Activated naive CD8-positive, alpha-beta T cell treated with anti-CD3 and anti-CD28 coated beads, Interleukin-2, amount 50 U/mL, for 16 hours (primary cell): Measurements from ENCODE around the gene CHD9.

Experiments
- DNase-seq: peaks from one replicate; pipeline ENCODE4 v3.0.0-alpha.2; 2020; ENCODE audit warnings: low read depth, low spot score

CHD9 gene

GRCh38 chr16:53187775-53188174 is 133.0 kb downstream of the CHD9 start:
- no peak for DNase-seq

- no peak for DNase-seq
Observed at GRCh38 chr16:53191413-53191812, 136.6 kb downstream of the CHD9 start.

DNA sequence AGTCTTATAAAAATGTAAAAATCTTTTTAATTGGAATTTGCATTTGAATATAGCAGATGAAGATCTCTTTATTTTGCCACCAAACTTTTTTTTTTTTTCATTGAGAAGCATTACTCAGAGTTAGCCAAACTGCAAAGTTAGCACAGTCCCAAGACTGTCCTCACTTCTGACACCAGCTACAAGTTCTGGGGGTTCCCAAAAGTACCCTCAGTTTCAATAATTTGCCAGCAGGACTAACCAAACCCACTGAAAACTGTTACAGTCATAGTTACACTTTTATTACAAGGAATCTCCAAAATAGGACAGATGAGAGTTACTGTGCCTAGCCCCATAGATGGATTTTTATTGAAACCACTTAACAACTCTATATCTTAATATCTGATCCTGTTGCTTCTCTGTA is 144.1 kb downstream of the CHD9 start:
- DNase-seq = no peak

DNA sequence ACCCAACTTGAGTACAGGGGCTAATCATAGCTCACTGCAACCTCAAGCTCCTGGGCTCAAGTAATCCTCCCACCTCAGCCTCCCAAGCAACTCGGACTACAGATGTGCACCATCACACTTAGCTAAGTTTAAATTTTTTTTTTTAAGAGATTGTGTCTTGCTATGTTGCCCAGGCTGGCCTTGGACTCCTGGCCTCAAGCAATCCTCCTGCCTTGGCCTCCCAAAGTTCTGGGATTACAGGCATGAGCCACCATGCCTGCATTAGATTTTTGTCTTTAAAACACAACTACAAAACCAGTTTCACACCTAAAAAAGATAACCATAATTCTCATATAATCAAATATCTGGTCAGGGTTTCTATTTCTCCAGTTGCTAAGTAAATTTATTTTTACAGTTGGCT is 147.1 kb downstream of the CHD9 start:
- no peak for DNase-seq

DNA sequence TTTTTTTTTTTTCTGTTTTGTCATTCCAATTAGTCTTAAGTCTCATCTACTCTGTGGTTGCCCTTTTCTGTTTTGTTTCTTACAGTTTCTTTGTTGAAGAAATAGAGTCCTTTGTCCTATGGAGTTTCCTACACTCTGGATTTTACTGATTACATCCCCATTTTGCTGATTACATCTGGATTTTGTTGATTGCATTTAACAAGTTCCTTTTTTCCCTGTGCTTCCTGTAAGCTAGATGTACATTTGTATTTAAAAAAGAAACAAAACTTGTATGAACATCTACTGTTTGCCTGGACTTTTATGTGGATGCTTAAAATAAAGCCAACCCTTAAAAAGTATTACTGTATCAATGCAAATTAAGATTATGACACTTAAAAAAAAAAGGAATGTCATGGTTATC is 147.6 kb downstream of the CHD9 start:
- no peak for DNase-seq

- DNase-seq = no peak
Observed at GRCh38 chr16:53207810-53208752, 153.3 kb downstream of the CHD9 start.

GRCh38 chr16:53209429-53209828 is 154.6 kb downstream of the CHD9 start:
- DNase-seq = no peak

DNA sequence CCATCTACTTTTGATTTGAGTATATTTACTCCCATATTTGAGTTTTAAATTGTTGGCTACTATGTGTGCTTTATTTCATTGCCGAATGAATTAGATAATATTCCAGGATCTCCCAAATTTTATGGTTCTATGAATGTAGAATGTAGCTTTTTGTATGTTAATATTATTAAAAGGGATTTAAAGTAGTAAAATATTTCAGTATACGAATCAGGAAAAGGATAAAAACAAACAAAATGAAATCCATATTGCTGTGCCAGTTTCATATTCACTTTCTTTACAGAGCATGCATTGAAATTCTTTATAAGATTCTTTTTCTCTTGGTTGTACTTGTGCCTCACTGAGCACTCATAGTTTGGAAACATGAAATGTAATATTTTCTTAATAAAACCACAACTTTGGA is 155.1 kb downstream of the CHD9 start:
- DNase-seq = no peak

- DNase-seq = no peak
Observed at GRCh38 chr16:53211253-53211652, 156.5 kb downstream of the CHD9 start.

DNA sequence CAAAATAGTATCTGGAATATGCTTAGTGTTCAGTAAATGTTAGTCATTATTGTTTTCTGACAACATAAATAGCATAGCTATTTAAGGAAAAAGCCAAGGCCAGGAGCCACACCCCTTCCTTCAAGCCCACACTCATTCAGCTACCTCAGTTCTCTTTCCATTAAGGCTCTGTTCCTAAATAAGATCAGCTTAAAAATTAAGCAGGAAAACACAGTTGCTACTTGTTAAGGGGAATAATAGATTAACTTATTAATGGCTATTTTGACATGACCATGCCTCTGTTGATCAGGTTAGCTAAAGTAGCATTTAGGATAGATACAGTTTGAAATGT is 158.1 kb downstream of the CHD9 start:
- no peak for DNase-seq

DNA sequence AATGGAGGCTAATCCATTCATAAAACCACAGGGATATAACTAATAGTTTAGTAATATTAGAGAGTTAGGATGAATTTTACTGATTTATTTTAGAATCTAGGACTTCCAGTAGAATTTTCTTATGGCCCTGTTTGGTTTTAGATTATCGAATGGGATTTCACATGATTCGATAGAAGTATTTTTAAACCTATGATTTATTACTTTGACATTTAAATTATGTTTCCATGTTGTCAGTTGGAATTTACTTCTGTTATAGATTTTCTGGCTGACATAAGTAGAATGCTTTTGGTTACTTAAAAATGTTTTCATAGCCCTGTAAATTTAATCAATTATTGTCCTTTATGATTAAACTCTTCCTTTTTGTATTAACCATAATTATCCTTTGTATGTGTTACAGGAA is 158.8 kb downstream of the CHD9 start:
- DNase-seq = no peak

GRCh38 chr16:53216798-53217197 is 162.0 kb downstream of the CHD9 start:
- no peak for DNase-seq

- DNase-seq = no peak
Observed at GRCh38 chr16:53219371-53219770, 164.6 kb downstream of the CHD9 start.

DNA sequence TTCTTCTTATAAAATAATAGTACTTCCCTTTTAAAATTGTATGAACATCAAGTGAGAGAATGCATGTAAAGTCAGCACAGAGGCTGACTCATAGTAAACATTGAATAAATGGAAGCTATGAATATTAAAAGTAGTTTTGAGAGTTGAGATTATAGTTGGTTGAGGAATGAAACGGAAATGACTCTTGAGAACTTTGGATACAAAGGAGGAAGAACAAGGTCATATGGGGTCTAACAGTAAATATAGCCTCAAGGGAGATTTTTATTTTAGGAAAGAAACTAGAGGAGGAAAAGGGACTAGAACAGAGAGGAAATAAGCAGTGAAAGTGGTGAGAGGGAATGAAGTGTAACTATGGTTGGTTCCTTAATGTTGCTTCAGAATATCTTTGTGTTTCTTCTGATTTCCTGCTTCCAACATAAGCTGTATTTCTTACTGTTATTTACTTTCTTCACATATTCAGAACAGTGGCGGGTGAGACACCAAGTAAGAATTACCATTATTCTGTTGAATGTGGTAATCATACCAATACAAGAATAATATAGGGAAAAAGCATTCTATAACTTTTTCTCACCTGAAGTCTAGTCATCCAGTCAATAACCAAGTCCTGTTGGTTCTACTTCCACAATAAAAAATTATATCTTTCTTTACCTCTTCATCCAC is 165.1 kb downstream of the CHD9 start:
- DNase-seq = no peak

- DNase-seq = no peak
Observed at GRCh38 chr16:53220585-53220984, 165.8 kb downstream of the CHD9 start.

GRCh38 chr16:53224951-53225533 is 170.3 kb downstream of the CHD9 start:
- DNase-seq = no peak

- DNase-seq = no peak
Observed at GRCh38 chr16:53232826-53233529, 178.2 kb downstream of the CHD9 start.

DNA sequence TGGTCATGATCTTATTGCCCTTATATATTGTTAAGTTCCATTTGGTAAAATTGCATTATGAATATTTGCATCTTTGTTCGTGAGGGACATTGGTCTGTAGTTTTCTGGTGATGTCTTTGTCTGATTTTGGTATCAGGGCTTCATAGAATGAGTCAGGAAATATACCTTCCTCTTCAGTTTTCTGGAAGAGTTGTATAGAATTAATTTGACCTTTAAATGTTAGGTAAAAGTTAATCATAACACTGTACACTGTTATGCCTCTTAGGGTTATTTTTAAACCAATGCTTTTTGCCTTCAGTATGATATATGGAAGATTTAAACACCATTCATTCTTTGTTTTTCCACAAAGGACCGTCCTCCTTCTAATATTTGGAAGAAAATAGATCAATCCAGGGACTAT is 180.0 kb downstream of the CHD9 start:
- DNase-seq = no peak

DNA sequence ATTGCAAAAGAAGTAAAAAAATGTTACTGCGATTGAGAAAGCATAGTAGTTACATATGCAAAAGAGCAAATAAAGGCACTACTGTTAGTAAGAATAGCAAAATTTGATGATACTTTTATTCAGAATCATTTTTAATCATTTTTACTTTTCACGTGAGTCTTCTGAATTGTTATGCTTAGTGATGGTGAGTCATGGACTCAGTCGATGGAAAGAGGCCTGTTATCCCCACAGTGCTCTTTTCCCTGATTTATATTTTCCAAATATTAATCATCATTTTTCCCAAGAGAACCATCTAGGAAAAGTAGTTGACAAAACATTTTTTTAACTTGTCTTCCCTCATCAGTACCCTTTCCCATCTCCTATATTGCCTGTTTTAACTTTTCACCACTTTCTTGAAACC is 181.1 kb downstream of the CHD9 start:
- no peak for DNase-seq

- DNase-seq = no peak
Observed at GRCh38 chr16:53249331-53249730, 194.5 kb downstream of the CHD9 start.

DNA sequence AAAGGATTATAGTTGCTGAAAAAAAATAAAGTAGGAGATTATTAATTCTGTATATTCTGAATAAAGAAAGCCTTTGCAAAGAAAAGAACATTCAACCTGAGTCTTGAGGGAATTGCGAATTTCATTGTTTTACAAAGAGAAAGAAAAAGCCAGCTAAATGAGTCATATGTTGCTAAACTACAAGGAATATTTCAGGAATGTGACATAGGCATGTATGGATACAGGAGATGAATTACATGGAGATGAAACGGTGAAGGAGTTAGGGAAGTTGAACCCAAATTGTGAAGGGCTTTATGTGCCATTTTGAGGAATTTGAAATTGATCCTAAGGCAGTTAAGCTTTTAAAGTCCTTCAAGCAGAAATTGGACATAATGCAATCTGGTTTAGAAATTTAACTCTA is 202.2 kb downstream of the CHD9 start:
- no peak for DNase-seq

DNA sequence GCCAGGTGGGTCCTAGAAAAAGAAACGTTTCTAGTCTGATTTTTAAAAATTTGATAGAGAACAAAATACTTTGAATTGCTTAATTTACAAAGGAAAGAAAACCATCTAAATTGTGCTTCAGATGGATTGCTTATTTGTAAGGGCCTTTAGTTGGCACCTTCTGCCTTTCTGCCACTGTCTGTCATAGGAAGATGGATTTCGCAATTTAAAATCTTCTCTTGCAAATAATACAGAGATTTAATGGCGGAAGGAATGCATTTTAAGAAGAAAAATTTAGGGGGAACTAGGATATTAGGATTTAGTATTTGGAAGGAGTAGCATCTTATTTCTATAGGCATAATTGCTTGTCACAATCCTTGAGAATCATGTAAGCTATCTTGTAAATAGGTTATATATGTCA is 204.0 kb downstream of the CHD9 start:
- no peak for DNase-seq
